AG09319 (cell line): ENCODE data around the gene PLAAT3.

Experiments used
- DNase-seq: peaks from one replicate; pipeline ENCODE4 v3.0.0-alpha.2; 2010; ENCODE audit warnings: low read depth; ENCODE audit errors: extremely low read depth
- CTCF ChIP-seq: IDR thresholded peaks from 2 replicates; pipeline ENCODE4 v1.5.1; 2011; ENCODE audit warnings: low read depth, mild to moderate bottlenecking, inconsistent platforms, low read length, moderate library complexity

PLAAT3 gene

GRCh38 chr11:63614136-63614671, at the start of gene PLAAT3:
Gene PLAAT3 (minus strand): TSS chr11:63614433. CDS start chr11:63614014, 419 bp downstream.
- no peak for TF ChIP-seq CTCF
- no peak for DNase-seq

- DNase-seq: no peak
- no peak for TF ChIP-seq CTCF
Measured at GRCh38 chr11:63663809-63664208, 49.6 kb upstream of the PLAAT3 start.

GRCh38 chr11:63660972-63661371, 46.7 kb upstream of the PLAAT3 start:
- no peak for TF ChIP-seq CTCF
- no peak for DNase-seq

GRCh38 chr11:63652671-63653070, 38.4 kb upstream of the PLAAT3 start:
- TF ChIP-seq CTCF: no peak
- DNase-seq: no peak

- no peak for DNase-seq
Measured at GRCh38 chr11:63643205-63643604, 29.0 kb upstream of the PLAAT3 start.

GRCh38 chr11:63641727-63642126, 27.5 kb upstream of the PLAAT3 start:
- DNase-seq: peak; percentile 3

More at GRCh38 chr11:63643205-63643604, 29.0 kb upstream of the PLAAT3 start:
- TF ChIP-seq CTCF: no peak

More at GRCh38 chr11:63641727-63642126, 27.5 kb upstream of the PLAAT3 start:
- no peak; the same call in 1 of the 2 replicates for TF ChIP-seq CTCF
